Stromal cell of bone marrow (primary cell): ENCODE results near the gene TMEM52.
A peak's percentile ranks its signal among the peaks of the same experiment; 100 is the strongest.

Source experiments
- DNase-seq: peaks from one replicate; pipeline ENCODE4 v3.0.0-alpha.2; 2012; ENCODE audit warnings: low read depth

TMEM52 gene

DNA sequence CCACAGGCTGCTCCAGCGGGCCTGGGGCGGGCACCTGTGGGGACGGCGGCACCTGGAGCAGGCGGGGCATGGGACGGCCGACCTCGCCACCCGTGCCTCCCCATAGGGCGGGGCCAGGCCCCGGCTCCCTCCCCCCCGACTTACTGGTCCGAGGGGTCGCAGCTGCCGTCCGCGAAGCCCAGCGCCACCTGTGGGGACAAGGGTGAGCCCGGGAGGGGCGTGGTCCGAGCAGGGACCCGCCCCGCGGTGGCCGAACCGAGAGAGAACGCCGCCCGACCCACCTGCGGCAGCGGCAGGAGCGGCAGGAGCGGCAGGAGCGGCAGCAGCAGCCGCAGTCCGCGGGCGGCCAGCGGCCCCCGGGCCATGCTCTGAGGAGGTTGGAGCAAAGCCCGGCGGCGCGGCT, at the start of gene TMEM52:
Gene TMEM52 (minus strand): TSS at position 379 of the 403 bp plus-strand sequence. CDS start 14 bp downstream, at position 365.
- no peak for DNase-seq

DNA sequence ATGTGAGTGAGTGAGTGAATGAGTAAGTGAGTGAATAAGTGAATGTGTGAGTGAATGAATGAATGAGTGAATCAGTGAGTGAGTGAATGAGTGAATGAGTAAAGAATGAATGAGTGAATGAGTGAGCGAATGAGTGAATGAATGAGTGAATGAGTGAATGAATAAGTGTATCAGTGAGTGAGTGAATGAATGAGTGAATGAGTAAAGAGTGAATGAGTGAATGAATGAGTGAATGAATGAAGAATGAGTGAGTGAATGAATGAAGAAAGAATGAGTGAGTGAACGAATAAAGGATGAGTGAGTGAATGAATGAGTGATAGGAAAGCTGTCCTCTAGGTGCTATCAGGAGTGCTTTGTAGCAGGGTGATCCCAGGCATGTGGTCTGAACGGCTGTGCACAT, 48.8 kb upstream of the TMEM52 start:
- DNase-seq: no peak

DNA sequence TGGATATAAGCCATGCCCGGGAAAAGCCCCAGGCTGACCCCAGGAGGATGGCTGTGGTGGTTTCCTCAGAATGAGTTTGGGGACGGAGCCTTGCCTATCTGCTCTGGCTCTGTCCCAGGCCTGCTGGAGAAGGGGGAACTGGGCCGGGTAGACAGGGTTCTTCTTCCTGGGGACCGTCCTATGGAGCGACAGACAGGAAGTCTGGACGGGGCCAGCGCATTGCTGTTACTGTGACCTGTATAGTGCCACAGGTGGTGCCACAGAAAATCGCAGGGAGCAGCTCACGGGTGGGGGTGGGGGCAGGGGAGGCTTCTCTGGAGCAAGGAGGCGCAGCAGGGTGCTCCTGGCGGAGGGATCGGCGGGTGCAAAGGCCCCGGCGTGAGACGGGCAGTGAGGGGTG, 48.1 kb upstream of the TMEM52 start:
- DNase-seq: no peak

DNA sequence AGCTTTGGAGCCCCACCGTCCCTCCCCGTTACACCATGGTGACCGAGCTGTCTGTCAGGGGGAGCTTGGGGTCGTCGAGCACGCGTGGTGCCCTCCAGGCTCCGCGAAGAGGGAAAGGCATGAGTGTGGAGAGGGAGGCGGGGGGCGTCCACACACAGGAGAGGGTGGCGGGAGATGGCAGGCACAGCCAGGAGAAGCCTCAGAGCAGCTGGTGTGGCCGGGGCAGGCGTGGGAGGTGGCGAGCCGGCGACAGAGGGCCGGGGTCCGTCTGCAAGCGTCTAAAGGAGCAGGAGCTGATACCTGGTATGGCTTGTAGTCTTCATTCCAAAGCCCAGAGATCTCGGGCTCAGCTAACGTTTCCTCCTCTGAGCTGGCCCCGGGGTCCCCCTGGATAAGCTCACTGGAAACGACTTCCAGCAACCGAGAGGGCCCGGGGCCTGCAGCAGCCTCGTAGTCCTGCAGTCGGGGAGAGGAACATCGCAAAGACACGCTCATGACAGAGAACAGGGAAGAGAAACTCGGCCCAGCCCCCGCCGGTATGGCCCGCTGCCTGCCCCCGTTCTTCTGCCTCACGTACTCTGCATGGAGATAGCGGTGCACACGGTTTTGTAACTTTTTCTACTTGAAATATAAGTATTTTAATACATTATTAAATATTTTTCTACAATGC, 47.1 kb upstream of the TMEM52 start:
- no peak for DNase-seq

DNA sequence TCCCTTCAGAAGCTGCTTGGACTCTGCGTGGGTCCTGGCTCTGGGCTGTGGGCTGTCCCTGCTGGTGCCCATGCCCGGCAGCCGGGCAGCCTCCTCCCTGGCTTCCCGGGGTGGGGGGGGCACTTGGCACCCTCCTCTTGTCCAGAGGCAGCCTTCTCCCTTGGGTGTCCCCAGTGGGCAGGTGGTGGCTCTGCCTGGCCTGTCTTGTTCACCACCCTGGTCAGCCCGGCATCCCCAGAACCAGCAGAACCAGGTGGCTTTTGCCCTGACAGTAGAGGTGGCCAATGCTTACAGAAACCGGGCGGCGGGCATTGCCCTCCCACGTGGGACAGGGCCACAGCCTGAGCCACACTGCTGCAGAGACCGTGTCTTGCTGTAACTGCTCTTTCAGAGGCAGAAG, 46.5 kb upstream of the TMEM52 start:
- DNase-seq: no peak

DNA sequence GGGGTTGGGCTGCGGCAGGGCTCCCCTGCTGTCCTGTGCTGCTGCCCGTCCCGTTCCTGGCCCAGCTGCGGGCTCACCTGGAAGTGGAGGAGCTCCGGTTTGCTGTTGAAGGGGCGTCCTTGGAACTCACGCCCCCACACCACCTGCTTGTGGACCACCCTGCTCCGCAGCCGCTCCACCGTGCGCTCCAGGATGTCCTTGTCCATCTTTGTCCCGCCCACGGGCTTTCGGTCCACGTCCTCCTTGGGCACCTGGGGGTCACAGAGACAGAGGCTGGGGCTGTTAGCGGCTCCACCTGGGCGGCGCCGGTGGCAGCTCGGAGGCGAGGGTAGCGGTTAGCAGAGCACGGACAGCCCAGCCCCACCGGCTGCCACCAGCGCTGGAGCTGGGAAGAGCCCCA, 45.7 kb upstream of the TMEM52 start:
- no peak for DNase-seq

DNA sequence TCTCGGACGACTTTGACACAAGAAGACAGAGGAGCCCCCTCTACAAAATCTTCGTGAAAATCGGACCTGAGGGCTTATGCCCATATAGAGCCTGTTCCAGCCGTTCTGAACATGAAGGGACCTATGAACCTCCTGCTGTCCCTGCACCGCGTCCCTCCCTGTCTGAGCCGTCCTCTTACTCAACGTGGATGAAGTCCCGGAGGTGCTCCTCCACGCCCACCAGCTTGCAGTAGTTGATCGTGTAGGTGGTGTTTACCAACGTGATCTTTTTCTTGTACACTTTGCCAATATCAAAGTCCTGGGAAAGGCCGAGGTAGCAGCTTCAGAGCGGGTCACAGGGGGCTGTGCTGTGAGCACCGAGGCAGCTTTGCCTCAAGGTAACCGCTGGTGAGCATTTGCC, 44.5 kb upstream of the TMEM52 start:
- DNase-seq: no peak

DNA sequence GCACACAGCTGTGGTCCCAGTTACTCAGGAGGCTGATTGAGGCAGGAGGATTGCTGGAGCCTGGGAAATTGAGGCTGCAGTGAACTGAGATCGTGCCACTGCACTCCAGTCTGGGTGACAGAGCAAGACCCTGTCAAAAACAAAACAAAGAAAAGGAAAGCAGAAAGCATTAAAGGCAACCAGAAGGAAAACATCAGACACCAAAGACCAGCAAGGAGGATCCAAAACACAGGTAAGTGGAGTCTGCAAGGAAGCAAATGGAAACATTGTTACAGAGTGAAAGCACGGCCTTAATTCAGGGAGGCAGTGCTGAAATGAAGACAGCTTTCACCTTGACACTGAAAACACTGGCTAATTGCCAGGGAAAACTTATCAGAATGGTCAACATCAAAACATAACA, 43.7 kb upstream of the TMEM52 start:
- DNase-seq: no peak

DNA sequence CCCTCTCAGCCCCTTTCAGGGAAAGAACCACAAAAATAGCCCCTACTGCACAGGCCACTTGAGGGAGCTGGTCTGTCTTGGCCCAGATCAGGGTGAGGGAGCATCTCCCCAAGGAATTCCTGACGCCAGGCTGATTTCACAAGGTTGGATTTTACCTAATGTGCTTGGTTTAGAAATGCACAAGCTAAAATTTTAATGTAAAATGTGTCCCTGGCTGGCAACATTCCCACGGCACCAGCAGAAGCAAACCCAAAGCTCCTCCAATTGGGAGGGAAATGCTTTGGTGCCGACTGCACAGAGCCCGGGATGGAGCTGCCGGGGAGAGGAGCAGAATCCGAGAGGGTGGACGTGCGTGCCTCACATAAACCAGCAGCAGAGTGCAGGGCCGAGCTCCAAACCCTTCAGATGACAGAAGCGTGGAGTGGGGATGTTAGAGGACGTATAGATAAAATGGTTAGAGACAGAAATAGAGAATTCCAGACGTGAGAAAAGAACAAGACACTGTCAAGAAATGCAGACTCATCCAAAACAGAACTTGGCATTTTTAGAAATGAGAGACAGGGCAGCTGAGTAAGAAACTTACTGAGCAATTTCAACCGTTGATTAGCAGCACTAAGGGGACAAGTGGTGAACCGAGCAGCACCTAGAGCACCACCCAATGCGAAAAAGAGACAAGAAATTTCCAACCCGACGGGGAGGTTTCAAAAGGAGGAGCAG, 41.6 kb upstream of the TMEM52 start:
- DNase-seq: no peak

DNA sequence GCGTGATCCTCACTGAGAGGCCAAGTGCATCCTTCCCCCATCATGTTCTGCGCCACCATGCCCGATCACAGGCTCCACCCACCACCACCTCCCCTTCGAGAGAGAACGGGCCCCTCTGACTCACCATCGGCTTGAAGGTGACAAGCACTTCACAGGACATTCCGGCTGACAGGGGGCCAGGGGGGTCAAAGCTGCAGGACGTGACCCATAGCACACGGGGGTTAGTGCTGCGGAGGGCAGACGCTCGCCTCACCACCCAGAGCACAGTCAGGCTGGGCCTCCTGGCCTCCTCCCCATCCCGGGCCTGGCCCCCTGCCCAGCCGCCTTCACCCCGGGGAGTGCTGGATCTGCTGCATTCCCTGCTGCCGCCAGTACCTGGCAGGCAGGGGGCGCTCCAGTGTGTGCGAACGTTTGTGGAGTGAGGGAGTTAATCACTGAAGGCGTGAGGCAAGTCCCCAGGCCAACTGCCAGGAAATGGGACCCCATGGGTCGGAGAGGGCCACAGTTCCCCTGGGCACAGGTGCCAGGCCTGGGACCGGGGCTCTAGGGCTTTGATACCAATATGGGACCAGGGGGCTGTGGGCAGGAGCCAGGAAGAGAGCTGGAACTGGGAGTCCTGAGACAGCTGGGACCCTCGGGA, 40.9 kb upstream of the TMEM52 start:
- DNase-seq: peak; percentile 22

DNA sequence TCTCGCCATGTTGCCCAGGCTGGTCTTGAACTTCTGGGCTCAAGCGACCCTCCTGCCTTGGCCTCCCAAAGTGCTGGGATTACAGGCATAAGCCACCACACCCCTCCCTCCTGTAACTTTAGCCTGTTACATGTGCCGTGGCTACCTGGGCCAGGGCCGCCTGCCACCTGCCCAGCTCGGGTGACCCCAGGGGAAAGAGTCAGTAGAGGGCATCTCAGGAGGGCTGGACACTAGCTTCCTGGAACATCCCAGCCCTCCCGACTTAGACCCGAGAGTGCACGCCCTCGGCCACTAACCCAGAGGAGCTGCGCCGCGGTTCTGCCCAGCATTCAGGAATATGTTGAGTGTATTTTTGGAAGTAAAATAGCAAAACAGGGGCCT, 40.4 kb upstream of the TMEM52 start:
- DNase-seq: no peak

DNA sequence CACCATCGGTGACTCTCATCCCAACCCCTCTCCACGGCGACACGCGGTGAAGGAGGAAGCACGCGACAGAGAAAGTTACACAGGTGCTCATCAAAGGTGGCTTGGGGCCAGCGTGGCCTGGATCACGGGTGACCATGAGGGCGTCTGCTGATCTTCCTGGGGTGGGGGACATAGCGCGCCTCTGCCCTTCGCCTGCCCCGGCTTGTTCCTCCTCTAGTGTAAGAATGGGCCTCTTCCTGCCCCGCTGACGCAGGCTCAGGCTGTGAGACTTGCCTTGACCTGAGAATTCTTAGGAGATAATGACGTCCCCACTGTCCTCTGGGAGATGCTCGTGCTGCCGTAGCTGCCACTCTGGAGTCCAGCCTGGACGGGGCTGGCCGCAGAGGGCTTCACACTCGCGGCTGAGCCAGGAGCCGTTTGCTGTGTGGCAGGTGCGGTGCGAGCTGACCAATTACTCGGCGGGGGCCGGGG, 39.0 kb upstream of the TMEM52 start:
- no peak for DNase-seq

DNA sequence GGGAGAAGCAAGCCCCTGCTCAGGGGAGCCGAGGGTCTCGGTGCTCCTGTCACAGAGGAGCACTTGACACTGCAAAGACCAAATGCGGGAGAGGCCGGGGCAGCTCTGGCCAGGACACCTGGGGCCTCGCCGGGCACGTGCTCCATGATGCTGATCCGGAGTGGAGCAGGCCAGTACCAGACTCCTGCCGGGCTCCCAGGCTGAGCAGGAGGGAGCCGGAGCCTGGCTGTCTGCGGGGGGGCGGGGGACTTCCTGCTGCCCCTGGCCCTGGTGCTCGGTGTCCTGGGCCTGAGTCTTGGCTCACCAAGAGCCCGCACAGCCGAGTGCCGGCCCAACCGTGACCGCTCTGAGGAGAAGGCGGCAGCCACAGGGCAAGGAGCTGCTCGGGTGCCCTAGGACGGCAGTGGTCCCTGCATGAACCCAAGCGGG, 38.5 kb upstream of the TMEM52 start:
- no peak for DNase-seq

DNA sequence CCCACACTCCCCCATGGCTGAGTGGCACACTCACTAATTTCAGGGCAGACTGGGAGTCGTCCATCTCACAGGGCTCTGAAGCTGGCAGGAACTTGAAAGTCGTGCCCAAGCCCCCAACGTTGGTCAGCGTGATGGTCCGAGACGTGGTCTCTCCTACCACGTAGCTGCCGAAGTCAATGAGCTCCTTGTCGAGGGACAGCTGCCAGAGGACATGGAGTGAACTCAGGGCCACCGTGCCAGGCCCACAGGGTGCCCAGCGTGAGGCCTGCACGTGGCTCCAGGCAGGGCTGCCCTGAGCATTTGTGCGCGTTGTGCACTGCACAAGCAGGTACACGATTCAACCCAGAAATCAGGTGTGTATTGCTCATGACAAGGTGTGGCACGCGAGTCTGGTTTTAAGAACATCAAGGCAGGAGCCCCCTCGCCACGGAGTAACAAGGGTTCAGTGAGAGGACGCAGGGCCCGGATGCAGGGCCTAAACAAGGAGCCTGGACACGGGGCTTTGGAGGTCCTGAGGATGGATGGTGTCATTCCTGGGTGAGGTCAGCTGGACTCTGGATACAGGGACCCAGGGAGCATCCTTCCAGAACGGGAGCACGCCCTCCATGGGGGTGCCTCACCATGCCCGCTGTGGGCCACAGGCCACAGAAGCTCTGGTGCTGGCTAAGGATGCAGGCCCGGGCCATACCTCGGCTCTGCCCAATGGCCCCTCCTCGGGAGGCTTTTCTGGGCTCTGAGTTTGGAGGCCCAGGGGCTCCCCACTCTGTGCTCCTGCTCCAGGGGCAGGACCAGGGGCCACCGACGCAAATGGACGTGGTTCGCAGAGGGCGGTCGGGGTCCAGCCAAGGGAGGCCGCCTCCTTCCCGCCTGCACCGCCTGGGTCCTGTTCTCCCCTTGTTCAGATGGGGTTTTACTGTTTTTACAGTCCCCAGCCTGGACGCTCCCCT, 37.8 kb upstream of the TMEM52 start:
- DNase-seq: no peak

DNA sequence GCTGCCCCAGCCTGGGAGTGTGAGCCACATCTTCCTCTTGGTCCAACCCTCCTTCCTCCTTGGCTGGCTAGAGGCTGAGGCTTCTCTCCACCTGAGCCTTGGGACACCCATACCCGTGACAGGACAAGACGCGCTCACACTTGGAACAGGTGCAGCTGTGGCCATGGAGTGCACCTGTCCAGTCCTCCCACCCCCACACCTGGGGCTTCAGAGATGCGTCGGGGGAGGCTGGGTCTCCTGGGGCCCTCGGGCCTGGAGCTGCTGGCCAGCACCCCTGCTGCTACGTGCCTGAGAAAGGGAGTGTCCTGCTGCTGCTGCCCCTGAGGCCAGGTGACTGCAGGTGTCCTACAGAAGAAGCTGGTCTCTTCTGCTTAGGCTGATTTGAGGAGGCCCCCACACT, 37.0 kb upstream of the TMEM52 start:
- DNase-seq: no peak

DNA sequence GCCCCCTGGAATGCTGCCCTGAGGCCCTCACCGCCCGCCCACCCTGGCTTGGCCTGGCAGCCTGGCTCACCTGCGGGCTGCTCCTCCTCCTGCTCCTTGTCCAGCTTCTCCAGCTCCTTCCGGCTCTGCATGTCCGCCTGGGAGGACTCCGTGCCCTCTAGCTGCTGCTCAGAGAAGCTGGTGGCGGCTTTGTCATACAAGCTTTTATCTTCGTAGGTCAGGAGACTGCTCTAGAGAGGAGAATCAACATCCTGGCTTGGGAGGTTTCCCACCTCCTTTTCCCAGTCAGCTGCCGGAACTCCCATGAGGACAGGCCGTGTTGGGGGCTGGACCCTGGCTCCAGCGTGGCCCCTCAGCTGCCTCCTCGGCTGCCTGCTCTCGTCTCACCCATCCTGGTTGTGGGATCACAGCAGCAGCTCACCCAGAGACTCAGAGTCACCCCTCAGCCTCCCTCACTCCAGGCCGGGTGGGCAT, 36.6 kb upstream of the TMEM52 start:
- DNase-seq: no peak

DNA sequence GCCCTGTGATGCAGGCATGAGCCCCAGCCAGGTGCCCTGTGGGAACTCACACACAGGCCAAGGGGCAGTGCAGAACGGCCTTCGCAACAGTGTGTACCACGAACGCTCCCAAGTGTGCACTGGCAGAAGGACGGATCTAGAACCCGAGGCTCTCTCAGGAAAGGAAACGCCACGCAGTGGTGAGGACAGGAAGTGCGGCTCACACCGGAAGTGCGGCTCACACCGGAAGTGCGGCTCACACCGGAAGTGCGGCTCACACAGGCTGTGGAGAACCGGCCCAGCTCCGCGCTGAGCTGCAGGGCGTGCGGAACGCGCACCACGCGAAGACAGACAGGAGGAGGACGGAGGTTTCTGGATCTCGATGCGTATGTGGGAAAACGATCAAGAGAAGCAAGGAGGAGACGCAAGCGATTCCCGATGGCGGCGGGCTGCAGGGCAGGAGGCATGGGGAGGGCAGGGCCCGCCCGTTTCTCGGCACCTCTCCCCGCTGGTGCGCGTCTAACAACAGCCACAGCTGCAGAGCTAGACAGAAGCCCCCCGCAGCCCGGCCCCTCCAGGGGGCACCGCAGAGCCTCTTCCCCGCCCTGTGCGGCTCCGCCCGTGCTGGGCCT, 35.9 kb upstream of the TMEM52 start:
- no peak for DNase-seq

DNA sequence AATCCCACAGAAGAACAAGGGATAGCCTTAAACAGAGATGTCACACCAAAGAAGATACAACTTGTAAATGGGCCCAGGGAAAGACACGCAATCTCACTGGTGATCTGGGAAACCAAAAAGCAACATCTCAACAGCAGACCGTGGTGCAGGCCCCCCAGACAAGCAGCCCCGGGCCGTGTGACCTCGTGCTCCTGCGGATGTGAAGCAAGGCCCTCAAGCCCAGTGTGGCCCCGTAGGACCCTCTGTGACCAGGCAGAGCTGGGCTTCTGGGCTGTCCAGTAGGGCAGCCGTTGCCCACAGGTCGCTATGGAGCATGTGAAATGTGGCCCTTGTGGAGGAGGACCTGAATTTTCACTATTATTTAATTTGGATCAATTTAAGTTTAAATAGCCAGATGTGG, 34.9 kb upstream of the TMEM52 start:
- DNase-seq: no peak

DNA sequence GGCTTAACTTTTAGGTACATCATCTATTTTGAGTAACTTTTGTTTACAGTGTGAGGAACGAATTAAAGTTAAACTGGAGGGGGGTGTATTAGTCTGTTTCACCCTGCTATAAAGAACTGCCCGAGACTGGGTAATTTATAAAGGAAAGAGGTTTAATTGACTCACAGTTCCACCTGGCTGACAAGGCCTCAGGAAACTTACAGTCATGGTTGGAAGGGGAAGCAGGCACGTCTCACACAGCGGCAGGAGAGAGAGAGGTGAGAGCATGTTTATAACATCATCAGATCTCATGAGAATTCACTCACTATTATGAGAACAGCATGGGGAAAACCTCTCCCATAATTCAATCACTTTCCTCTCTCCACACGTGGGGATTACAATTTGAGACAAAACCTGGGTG, 31.9 kb upstream of the TMEM52 start:
- no peak for DNase-seq

DNA sequence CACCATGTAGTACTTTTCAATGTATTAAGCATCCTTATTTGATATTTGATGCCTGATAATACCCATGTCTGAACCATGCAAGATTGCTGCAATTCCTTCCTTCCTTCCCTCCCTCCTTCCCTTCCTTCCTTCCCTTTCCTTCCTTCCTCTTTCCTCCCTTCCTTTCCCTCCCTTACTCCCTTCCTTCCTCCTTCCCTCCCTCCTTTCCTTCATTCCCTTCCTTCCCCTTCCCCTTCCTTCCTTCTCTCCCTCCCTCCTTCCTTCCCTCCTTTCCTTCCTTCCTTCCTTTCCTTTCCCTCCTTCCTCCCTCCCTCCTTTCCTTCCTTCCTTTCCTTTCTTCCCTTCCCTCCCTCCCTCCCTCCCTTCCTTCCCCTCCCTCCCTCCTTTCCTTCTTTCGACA, 29.7 kb upstream of the TMEM52 start:
- no peak for DNase-seq

DNA sequence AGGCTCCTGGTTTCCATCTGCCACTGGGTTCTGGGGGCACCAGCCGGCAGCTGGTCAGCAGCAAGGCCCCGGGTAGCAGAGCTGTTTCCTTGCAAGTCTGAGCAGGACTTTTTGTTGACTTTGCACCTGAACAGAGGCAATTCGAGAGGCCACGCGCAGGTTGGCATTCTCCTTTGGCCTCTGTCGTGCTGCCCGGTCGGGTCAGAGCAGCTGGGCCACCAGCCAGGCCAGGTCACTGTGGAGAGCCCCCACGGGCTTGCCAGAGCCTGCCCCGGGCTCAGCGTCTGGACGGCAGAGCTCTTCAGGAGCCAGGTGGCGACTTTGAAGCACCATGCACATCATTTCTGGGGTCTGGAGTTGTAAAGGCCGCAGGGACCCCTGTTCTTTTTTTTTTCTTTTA, 28.4 kb upstream of the TMEM52 start:
- DNase-seq: no peak

DNA sequence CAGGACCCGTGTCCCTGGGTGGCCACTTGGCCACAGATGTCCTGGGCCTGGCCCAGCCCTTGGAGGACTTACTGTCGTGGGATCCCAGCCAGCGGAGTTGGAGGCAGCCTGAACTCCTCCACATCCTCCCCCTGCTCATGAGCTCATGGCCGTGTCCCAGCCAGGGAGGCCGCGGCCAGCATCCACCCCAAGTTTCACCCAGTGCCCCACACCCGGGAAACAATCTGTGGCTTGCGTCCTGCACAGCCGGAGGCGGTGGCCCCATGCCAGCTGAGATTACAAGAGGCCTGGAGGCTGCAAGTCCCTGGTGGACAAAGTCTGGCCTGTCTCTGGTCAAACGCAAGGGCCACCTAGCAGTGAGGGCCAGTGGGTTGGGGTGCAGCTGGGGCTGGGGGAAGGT, 27.5 kb upstream of the TMEM52 start:
- DNase-seq: no peak
